IPS-15b (cell line): ENCODE results near the gene PAX8.

Experiments used
- H3K27me3 ChIP-seq: one replicate; pipeline ENCODE4 v1.6.1; 2013; ENCODE audit warnings: low read length; ENCODE audit not compliant: control insufficient read depth, insufficient read depth
- H3K36me3 ChIP-seq: one replicate; pipeline ENCODE4 v1.6.1; 2013; ENCODE audit warnings: low read length; ENCODE audit not compliant: control insufficient read depth, insufficient read depth
- H3K4me1 ChIP-seq: one replicate; pipeline ENCODE4 v1.6.1; 2013; ENCODE audit warnings: mild to moderate bottlenecking, low read length; ENCODE audit not compliant: control insufficient read depth, insufficient read depth
- H3K4me3 ChIP-seq: one replicate; pipeline ENCODE4 v1.5.1; 2013; ENCODE audit warnings: low read depth, low read length
- H3K9ac ChIP-seq: one replicate; pipeline ENCODE4 v1.6.1; 2013; ENCODE audit warnings: low read depth, mild to moderate bottlenecking, low read length
- H3K9me3 ChIP-seq: one replicate; pipeline ENCODE4 v1.6.1; 2013; ENCODE audit warnings: mild to moderate bottlenecking, low read length; ENCODE audit not compliant: control insufficient read depth, insufficient read depth

PAX8 gene

DNA sequence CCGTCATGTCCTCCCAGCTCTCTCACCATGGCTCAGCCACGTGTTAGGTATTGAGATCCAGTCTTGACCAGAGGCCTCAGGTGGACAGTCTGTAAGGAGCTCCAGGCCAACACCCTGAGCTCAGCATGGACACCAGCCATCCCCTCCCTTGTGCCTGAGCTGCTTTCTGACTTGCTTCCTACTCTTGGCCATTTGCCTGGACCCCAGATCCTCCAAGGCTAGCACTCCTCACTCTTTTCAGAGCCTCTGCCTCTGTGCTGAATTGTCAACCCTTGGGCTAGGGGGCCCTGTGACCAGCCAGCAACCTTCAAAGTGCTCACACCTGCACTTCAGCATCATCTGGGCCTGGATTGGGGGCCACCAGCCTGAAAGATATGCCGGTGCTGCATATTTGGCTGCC, 46.6 kb downstream of the PAX8 start:
- no peaks in the 10 kb centered on the region for H3K9me3 ChIP-seq
- H3K36me3 ChIP-seq = no peaks in the 10 kb centered on the region
- H3K9ac ChIP-seq = no peak overlapping the region
- H3K27me3 ChIP-seq = no peaks in the 10 kb centered on the region
- H3K4me1 ChIP-seq = no peaks in the 10 kb centered on the region
- no peak overlapping the region for H3K4me3 ChIP-seq

DNA sequence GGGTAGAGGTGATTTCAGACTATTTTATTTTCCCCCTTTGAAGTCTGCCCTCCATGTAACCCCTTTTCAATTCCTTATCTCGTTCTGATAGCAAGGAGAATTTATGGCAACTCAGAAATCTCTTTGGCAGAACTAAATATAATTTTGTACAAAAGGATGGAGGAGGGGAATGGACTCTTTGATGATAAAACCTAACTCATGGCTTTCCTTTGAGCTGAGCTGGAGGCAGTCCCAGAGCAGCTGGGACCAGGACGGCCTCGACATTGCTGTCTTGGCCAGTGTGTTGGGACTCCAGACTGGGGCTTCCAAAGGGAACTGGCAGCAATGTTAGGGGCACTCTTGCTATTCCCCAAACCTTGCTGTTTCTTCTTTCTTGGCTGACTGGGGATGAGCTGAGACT, 47.7 kb downstream of the PAX8 start:
- no peaks in the 10 kb centered on the region for H3K36me3 ChIP-seq
- no peaks in the 10 kb centered on the region for H3K27me3 ChIP-seq
- H3K9me3 ChIP-seq = no peaks in the 10 kb centered on the region
- no peak overlapping the region for H3K4me3 ChIP-seq
- H3K4me1 ChIP-seq = no peaks in the 10 kb centered on the region
- no peak overlapping the region for H3K9ac ChIP-seq

DNA sequence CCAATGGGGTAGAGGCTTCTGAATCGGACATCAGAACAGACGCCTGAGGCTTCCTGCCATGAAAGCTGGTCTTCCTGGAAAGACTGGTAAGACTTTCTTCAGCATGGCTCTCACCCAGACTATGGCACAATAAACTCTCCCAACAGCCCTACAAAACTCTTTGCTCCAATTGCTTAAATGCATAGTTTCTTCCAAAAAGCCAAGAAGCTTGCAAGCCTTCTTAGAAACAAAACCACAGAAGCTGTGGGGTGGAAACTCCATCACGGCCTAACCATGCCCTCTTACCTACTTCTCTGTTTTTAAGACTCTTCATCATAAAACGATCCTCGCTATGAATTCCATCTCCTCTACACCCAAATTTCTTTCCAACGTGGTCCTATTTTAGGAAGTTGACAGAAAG, 48.2 kb downstream of the PAX8 start:
- H3K27me3 ChIP-seq = no peaks in the 10 kb centered on the region
- H3K4me1 ChIP-seq = no peaks in the 10 kb centered on the region
- no peaks in the 10 kb centered on the region for H3K36me3 ChIP-seq
- H3K4me3 ChIP-seq = no peak overlapping the region
- H3K9me3 ChIP-seq = no peaks in the 10 kb centered on the region
- no peak overlapping the region for H3K9ac ChIP-seq

DNA sequence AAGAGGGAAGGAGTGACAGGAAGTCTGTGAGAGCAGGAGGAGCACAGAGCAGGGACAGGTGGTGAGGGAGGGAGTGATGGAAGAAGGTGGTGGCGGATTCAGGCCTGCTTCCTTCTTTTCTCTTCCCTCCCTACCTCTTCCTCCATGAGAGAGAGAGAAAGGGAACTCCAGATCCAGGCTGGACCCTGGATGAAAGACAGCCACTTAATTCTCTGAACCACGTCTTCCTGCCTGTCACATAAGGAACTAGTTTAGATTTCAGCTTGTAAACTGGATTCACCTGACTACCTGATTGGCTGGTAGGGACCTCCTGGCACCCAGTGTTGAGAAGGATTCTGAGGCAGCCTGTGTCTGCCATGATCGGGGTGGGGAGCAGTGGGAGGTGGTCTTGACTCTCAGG, 48.9 kb downstream of the PAX8 start:
- H3K9ac ChIP-seq = no peak overlapping the region

DNA sequence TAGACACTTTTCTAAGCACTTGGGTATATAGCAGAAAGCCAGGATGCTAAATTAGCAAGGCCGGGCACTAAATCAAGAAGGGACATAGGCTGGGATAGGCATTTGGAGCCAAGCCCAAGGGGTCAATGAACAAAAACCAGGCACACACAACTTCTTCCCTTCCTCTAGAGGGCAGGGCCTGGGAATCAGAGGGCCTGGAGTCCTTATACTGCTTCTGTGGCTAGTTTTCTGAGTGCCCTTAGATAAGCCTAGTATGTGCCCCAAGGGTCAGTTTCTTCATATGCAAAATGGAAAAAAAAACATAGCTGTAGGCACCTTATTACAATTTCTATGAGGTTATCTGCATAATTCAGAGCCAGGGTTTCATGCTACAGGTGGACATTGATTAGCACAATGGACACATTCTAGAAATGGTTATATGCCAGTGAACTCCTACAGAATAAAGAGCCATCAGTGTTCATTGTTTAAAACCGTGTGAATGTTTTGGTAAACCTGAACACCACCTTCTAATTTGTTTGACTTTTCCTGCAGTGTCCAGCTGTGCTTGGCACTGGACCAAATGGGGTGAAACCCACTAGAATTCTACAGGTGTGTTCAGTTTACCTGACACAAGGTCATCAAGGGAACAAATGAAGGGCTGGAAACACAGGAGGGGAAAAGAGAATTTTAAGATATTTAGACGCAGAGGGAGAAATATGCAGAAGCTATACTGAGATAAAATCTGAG, 49.6 kb downstream of the PAX8 start:
- no peaks in the 10 kb centered on the region for H3K36me3 ChIP-seq
- no peak overlapping the region for H3K9ac ChIP-seq
- H3K27me3 ChIP-seq = no peaks in the 10 kb centered on the region
- H3K9me3 ChIP-seq = no peaks in the 10 kb centered on the region
- no peaks in the 10 kb centered on the region for H3K4me1 ChIP-seq
- H3K4me3 ChIP-seq = no peak overlapping the region

More for the DNA sequence above, 48.9 kb downstream of the PAX8 start:
- no peaks in the 10 kb centered on the region for H3K27me3 ChIP-seq
- H3K4me1 ChIP-seq = no peaks in the 10 kb centered on the region
- H3K9me3 ChIP-seq = no peaks in the 10 kb centered on the region
- H3K4me3 ChIP-seq = no peak overlapping the region
- no peaks in the 10 kb centered on the region for H3K36me3 ChIP-seq

DNA sequence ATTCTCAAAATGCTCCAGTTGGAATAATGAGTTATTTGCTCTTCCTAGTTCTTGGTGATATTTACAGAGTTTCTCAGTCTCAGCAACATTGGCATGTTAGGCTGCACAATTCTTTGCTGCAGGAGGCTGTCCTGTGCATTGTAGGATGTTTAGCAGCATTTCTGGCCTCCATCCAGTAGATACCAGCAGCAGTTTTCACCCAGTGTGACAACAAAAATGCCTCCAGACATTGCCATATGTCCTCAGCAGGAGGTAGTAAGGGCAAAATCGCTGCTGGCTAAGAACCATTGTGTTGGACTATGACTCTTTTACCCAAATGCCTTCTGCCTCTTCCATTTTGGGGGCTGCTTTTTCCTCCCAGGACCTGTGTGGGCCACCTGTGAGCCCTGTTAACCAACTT, 50.4 kb downstream of the PAX8 start:
- H3K4me3 ChIP-seq = no peak overlapping the region
- no peaks in the 10 kb centered on the region for H3K27me3 ChIP-seq
- no peaks in the 10 kb centered on the region for H3K4me1 ChIP-seq
- H3K36me3 ChIP-seq = no peaks in the 10 kb centered on the region
- no peaks in the 10 kb centered on the region for H3K9me3 ChIP-seq
- H3K9ac ChIP-seq = no peak overlapping the region

DNA sequence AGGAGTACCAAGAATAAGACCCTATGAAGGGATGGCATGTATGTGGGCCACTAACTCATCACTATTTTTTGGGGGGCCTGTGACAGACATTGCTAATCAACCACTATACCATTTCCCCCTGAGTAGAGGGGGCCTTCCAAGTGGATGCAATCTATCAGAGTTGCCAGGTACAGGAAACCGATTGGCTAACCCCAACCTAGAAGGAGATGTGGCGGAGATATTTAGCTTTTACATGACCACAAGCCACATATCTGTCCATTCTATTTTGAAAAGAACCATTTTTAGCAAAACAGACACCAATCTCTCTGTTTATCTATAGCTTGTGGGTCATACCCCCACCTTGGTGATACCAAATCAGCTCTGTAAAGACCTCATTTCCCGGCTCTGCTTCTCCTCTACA, 51.0 kb downstream of the PAX8 start:
- Histone ChIP-seq H3K27me3 (no peaks in the 10 kb centered on the region), H3K36me3 (no peaks in the 10 kb centered on the region), H3K9ac (no peak overlapping the region), H3K9me3 (no peaks in the 10 kb centered on the region), H3K4me1 (no peaks in the 10 kb centered on the region), H3K4me3 (no peak overlapping the region)

DNA sequence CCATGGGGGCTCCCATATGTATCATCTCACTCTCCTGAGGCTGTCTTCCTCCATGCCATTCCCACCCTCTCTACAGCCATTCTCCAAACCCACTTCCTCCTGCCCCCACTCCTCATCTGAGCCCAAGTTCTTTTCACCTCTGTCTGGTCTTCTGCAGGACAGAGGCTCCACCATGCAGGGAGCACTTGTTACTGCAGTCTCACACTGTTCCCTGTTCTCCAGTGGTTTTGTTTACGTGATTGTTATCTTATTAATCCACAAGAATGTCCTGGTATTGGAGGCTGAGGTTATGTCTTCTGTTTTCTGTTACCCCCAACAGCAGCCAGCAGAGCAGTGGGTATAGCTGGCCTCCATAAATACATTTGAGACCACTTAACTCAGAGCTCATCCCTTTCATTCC, 51.4 kb downstream of the PAX8 start:
- H3K9ac ChIP-seq = no peak overlapping the region
- H3K9me3 ChIP-seq = no peaks in the 10 kb centered on the region
- no peaks in the 10 kb centered on the region for H3K27me3 ChIP-seq
- H3K4me3 ChIP-seq = no peak overlapping the region
- H3K36me3 ChIP-seq = no peaks in the 10 kb centered on the region
- H3K4me1 ChIP-seq = no peaks in the 10 kb centered on the region

DNA sequence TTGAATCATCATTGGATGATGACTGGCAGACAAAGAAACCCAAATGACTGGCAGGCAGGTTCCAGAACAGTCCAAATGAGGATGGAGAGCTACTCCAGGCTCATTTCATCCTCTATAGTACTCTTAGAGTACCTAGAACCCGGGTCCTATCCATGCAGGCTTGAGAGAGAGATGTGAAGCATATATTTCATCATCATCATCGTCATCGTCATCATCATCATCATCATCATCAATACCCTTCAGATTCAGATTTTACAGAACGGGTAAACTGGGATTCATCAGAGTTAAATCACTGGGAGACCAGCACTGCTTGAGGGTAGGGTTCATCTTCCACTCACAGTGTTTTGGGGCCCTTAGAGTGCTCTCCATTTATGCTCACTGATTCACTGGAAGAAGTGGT, 52.3 kb downstream of the PAX8 start:
- Histone ChIP-seq H3K9me3 (no peaks in the 10 kb centered on the region), H3K36me3 (no peaks in the 10 kb centered on the region), H3K9ac (no peak overlapping the region), H3K4me1 (no peaks in the 10 kb centered on the region), H3K27me3 (no peaks in the 10 kb centered on the region), H3K4me3 (no peak overlapping the region)

DNA sequence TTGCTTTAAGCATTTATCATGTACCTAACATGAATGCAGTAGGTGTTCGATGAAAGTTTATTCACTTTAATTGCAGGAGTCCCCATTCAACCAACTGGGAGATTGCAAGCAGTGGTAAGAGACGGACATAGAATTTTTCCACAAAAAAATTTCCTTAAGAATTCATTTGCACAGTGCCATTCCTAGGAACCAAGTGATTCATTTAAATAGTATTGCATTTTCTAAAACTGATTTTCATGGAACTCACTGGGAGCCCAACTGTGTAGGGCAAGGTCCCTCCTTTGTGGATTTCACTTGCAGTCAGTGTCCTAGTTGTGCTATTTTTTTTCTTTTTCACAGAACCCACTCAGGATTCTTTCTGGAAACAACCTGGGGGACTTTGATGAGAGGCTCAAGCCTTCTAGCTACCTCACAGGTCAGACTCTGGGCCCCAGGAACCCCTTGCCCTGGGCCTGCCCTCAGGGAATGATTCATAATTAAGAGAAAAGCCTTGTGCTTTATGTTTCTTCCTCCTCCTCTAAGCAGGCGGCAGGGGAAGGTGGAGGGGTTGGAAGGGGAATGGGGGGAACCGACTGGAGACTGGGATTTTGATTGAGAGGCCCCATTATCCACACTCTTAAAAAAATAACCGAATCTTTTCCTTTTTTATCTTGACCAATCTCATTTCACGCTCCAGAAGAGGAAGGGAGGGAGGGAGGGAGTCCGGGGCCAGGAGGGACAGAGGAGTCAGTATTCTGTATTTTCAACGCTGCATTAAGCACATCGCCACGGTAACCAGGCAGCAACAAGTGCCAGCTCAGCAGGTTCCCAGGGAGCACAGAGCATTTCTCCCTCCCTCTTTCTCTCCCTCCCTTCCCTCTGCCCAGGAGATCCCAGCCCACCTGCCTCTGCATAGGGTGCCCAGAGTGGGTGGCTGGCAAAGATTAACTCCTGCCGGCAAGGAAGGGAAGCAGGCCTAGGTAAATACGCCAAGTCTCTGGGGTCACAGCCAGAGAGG, 53.2 kb downstream of the PAX8 start:
- Histone ChIP-seq H3K9ac (no peak overlapping the region), H3K4me1 (no peaks in the 10 kb centered on the region), H3K27me3 (no peaks in the 10 kb centered on the region), H3K9me3 (no peaks in the 10 kb centered on the region), H3K4me3 (no peak overlapping the region), H3K36me3 (no peaks in the 10 kb centered on the region)

DNA sequence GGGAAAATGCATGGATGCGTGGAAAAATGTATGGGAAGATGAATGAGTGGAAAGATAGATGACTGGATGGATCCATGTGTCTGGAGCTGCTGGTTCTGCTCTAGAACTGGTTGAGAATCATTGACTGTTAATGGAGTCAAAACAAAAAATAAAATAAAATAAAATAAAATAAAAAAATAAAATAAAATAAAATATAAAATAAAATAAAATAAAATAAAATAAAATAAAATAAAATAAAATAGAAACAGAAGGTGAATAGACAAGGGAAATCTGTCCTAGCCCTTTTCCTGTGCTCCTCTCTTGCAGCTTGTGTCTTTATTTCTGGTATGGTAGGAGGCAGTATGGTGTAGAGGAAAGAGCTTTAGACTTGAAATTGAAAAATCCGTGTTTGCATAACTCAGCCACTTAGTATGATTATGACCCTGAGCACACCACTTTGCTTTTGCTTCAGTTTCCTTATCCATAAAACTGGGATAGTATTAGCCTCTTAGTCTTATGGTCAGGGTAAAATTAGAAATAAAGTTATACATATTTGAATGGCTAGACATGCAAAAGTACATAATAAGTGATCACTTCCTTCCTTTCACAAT, 54.0 kb downstream of the PAX8 start:
- no peaks in the 10 kb centered on the region for H3K4me1 ChIP-seq
- no peaks in the 10 kb centered on the region for H3K27me3 ChIP-seq
- no peak overlapping the region for H3K4me3 ChIP-seq
- no peak overlapping the region for H3K9ac ChIP-seq
- H3K36me3 ChIP-seq = no peaks in the 10 kb centered on the region
- H3K9me3 ChIP-seq = no peaks in the 10 kb centered on the region
